KG1 (cell line): Measurements from ENCODE around the gene HIPK1.
A peak's percentile ranks its signal among the peaks of the same experiment; 100 is the strongest.

Source experiments
- DNase-seq: peaks from one replicate; lab custom pipeline; 2025; lab: John Stamatoyannopoulos, UW

Gene HIPK1

DNA sequence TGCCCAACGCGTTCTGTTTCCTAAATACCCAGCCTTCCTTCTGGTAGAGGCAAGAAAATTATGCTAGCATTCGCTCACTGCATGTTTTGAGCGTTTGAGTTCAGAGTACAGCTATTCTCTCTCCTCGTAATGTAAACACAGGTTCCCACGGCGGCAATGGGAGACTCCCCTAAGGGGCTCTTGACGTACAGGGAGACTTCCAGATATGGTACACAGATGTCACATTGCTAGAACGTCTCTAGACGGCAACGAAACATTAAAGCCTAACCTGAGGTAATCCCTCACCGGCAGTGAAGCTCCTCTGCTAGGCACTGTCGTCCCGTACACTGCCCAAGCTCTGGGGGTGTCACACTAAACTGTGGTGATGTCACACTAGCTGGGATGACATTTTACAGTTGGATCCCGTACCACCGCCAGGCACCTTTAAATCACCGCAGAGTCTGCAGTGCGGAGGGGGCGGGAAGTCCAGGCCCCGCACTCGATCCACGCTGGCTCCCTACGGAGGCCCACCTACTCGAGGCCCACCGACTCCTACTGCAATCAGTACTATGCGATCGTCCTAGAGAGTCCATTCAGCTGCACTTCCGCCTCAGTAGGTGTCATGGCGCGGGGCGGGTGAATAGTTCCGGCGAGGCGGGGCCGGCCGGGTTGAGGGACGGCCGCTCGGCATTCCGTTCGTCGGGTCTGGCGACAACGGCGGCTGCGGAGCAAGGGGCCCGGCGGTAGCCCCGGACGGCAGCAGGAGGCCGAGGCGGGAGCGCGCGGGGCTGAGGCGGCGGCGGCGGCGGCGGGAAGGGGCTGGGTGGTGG, at the start of gene HIPK1:
HIPK1 (plus strand) TSS at position 384 of the 809 bp plus-strand sequence.
- peak; percentile 88 for DNase-seq

GRCh38 chr1:113879739-113880038, 49.4 kb upstream of the HIPK1 start:
- DNase-seq, result no peak

DNA sequence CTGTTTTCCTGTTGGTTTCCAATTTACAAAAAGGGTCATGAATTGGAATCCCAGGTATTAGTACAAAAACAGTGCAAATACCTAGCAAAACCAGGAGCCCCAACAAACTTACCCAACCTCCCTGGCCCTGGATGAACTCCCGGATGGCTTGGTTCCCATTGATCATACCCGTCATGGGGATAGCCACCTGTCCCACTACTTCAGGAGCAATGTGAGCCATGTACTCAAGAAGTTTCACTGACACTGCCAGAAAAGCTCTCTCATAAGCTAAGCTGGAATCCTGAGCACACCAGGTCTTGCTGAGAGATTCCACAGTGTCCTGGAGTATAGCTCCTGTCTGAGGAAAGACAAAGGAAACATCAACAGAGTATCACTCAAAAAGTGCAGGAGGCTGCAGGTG, 47.5 kb upstream of the HIPK1 start:
- no peak for DNase-seq

DNA sequence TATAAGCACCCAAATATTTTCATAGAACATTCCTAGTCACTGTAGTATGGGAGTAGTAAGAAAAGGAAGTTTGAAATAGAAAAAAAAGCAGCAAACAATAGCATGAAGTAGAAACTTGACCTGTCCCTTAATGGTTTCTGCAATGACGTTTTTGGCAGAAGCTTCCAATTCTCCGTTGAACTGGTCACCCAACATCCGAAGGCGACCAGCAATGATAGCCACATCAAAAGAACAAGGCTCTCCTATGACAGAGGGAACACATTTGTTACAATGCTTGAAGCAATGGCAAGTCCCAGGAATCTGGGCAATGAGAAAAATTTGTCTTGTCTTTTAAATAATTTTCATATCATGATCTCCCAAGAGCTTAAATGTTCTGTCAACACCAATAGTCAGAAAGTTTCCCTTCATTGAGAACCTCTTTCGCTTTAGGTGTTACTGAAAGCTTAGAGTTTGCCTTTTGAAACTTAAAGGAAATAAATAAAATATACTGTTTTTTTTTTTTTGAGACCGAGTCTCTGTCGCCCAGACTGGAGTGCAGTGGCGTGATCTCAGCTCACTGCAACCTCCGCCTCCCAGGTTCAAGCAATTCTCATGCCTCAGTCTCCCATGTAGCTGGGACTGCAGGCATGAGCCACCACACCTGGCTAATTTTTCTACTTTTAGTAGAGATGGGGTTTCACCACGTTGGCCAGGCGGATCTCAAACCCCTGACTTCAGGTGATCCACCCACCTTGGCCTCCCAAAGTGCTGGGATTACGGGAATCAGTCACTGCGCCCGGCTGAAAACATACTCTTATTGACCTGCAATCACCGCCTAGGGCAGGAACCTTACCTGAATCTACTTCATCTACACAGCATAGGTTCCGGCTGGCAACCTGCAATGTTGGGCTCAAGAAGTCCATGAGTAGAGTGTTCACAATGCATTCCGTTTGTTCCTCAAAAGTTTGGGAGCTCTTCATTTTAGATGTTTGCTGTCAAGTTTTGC, 42.4 kb upstream of the HIPK1 start:
- DNase-seq, result no peak

- no peak for DNase-seq
These were observed 41.5 kb upstream of the HIPK1 start, which contains the start of gene BCL2L15 for GRCh38 chr1:113887402-113888175. Gene BCL2L15 (minus strand): TSS chr1:113887581. CDS start chr1:113887375, 206 bp downstream.

- no peak for DNase-seq
These were observed 38.3 kb upstream of the HIPK1 start for GRCh38 chr1:113890816-113891215.

DNA sequence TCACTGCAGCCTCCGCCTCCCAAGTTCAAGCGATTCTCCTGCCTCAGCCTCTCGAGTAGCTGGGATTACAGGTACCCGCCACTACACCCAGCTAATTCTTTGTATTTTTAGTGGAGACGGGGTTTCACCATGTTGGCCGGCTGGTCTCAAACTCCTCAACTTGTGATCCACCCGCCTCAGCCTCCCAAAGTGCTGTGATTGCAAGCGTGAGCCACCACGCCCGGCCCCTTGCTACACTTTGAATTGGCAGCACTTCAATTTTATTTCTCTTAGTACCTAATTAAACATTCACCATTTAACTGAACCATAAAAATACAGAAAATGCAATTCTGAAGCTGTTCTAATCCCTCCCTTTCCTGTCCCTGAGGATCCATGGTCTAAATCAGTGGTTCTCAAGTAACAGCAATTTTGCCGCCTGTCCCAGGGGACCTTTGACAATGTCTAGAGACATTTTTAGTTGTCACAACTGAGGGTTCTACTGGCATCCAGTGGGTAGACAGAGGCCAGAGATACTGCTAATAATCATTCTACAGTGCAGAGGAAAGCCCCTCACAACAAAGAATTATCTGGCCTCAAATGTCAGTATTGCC, 37.4 kb upstream of the HIPK1 start:
- DNase-seq, result no peak

DNA sequence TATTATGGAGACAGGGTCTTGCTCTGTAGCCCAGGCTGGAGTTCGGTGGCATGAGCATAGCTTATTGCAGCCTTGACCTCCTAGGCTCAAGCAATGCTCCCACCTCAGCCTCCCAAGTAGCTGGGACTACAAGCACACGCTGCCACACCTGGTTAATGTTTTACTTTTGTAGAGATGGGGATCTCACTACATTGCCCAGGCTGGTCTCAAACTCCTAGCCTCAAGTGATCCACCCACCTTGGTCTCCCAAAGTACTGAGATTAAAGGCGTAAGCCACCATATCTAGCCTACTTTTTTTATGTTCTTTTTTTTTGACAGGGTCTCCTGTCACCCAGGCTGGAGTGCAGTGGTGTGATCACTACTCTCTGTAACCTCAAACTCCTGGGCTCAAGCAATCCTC, 35.9 kb upstream of the HIPK1 start:
- no peak for DNase-seq

DNA sequence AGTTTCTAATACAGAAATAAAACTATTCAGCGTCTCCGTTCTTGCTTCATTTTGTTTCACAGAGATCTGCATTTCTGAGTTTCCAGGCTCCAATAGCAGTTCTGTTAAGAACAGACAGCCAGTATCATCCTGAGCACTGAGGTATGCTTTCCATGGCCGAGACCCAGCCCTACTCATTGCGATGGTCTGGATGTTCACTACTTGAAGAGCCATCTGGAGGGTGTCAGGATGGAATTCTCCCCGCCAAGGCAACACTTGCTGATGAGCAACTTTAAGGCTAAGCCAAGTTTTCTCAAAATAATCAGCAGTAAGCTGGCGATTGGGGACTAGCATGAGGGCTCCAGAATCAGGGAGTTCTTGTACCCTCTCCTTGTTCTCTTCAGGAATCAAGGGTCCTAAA, 34.0 kb upstream of the HIPK1 start:
- no peak for DNase-seq

DNA sequence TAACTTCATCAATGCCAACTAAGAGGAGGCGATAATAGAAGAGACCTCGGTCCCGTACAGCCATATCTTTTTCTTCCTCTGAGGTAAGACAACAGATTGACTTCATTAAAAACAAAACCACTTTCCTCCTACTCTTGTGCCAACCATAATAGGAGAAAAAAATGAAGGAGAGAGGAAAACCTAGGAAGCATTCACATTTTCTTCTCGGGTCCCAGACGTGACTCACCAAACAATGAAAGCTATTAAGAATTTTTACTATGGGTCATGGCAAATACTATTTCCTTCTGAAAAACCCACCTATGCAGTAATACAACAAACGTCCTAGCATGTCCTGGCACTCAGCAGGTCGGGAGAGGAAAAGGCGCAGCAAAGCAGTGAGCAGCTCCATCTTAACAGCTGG, 33.2 kb upstream of the HIPK1 start:
- no peak for DNase-seq

- no peak for DNase-seq
These were observed 30.8 kb upstream of the HIPK1 start for GRCh38 chr1:113898241-113898814.

- DNase-seq, result no peak
These were observed 30.0 kb upstream of the HIPK1 start for GRCh38 chr1:113899111-113899510.

DNA sequence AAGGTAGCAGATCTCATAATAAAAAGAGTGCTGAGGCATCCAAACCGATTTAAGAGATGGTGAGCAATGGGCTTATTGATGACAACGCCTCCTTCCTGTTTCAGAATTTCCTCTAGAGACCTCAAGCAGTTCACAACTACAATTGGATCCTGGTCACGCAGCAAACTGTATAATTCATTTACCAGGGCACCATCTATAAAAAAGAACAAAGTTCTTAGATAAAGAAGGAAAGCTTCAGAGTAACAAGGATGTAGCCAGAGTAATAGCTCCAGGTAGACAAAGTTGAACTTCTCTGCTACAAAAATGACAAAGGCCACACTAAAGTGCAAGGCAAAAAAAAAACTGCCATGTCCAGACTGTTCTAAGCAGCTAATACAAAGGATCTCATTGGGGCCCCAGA, 27.9 kb upstream of the HIPK1 start:
- DNase-seq, result no peak

DNA sequence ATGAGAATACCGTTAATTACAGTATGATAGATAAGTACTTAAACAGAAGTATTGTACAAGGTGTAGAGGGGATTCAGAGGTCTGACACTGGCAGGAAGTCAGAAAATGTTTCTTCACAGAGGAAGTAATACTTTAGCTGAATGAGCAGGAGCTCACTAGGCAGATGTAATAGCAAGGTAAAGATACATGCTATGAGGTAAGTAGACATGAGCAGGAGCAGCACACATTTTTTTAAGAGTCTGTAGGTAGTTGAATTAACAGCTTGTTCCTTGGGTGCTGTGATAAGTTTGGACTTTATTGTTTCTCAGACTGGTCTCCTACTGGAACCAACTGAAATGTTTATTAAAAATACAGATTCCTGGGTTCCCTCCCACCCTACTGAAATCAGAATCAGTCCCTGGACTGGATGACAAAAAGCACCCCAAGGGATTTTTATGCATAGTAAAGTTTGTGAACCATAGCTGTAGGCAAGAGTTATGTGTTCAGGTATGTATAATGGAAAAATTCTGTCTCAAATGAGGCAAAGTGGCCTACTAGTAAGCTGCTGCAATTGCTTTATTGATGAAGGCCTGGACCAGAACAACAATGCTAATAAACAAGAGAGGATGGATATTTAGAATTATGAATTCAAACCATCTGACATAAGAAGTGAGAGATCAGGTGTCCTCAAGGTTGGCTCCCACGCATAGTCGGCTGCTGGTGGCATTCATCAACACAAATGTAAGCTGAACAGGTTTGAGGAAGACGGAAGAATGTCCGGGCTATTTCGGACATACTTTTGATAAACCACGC, 25.4 kb upstream of the HIPK1 start:
- no peak for DNase-seq

DNA sequence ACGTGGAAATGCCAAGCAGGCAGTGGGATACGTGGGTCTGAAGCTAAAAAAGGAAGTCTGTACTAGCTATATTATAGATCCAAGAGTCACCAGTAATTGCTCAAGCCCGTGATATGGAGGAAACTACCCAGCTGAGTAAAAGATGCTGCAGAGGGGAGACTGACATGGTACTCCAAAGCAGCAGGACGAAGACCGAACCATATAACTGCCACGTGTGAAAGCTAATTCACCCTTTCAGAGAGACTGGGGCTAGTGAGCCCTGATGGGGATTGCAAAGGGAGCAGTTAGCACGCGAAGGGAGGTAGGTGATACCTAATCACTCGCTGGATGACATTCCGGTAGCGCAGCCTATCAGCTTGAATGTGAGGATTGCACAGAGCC, 24.8 kb upstream of the HIPK1 start:
- peak; percentile 67 for DNase-seq

DNA sequence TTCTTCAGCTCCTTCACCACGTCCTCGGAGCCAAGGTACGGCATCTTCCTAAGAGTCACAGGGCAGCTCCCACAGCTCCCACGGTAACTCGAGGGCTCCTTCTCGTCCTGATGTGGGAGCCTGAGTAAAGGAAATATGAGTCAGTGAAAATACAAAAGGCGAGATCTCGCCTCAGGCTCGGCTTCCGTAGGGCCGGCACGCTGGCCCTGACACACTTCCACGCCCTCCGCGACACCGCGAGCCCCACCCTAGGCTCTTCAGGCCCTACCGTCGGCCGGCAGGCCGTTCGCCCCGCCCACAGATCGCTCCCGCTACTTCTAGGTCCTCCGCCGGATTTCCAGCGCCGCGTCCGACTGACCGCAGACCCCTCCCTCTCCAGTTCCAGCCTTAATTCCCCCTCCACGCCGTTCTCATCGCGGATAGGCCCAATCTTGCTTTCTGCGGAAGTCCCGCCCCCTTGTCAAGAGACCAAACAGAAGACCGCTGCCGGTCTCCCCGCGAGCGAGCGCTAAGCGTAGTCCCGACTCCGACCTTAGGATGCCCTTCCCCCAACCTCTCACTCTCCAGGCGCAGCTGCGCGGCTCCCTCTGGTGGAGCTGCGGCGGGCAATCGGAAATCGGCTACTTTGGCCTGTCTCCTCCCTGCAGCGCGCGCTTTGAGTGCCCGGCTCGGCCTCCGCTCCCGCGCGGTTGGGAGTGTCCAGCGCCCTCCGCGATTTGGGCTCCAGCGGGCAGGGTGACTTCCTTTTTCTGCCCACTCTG, 24.3 kb upstream of the HIPK1 start, which contains the start of the genes AP4B1 and DCLRE1B:
AP4B1 (minus strand) TSS at position 126 of the 761 bp plus-strand sequence; CDS start at position 44, 82 bp downstream.
DCLRE1B (plus strand) TSS at position 653 of the 761 bp plus-strand sequence. CDS start 261 bp downstream, outside the sequence.
- DNase-seq, result peak; percentile 100

GRCh38 chr1:113905435-113905861, 23.7 kb upstream of the HIPK1 start:
- DNase-seq, result peak; percentile 9

DNA sequence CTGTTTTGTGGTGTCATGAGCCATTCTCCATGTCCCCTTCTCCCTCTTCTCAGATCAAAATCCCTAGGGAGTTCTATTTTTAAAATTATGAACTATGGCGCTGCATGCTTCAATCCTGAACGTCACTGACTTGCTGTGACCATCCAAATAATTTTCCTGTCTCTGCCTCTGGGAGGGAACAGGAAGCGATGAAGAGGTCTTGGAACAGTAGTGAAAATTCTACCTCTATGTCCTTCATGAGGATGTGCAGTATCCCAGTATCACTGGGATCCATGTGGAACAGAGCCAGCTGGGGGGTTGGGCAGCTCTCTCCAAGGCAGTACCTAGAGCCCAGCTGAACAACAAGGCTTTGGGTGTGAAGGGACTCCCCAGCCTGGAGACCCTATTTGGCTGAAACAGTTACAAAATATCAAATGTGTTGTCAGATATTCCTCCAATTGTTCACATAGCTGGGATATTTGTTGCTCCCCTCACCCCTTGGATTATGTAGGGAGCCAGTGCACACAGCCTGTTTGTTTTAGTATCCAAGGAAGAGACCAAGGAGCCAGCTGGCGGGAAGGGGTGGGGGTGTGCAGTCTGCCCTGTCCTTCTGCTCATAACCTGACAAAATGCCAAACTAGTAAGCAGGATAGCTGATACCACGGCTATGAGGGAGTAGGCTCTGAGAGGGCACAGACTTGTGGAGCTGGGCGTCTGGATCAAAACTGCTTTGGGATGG, 16.4 kb upstream of the HIPK1 start:
- no peak for DNase-seq

DNA sequence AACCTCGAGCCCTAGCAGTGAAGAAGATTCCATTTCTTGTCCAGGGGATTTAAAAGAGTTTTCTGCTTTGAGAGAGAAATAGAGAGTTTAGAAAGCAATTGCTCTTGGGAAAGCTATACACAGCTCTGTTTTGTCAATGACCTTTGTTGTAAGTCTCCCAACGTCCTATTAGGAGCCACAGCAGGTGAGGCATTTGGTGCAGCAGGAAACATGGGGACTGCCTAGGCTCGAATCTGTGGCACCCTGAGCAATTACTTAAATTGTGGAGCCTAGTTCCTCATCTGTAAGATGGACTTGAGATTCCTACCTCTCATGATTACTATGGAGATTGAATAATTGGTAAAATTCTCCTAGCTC, 15.8 kb upstream of the HIPK1 start:
- no peak for DNase-seq
